Measurements from ENCODE around the gene TGFBR2. TPM values are rescaled to one million over a fixed set of nuclear protein-coding genes. Genes with fewer than 3 reads are reported as not detected.

The TGFBR2 gene
- total RNA-seq, 2 donors from 2014 or later: 37.3 to 38.6 TPM

DNA sequence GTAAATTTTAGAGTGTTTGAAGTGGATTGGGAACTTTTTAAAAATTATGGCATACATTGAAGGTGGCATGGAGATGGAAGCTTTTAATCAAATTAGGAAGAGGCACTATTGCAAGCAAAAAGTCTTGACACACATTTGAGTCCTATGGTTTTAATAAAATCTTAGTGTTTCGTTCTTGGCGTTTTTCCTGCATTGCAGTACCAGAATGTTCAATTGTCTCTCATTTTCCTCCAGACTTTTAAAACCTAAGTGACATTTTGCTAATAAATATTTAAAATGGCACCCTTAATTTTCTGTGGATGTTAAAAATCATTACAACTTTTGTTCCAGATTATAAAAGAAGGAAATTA is 2.2 kb downstream of the TGFBR2 start:
- no peaks in the 10 kb centered on the region for H3K9me3 Mint-ChIP-seq
- peak overlapping the region; percentile 80 to 88 for H3K27ac Mint-ChIP-seq
- peaks cover 66 to 82% of the 10 kb centered on the region in 2 donors for H3K4me1 Mint-ChIP-seq (ENCODE audit: low read depth in 2 of 2)
- peaks cover 6% of the 10 kb centered on the region for H3K36me3 Mint-ChIP-seq
- ATAC-seq (no peak), DNase-seq (ENCODE audit: low spot score) (no peak)
- no peaks in the 10 kb centered on the region for H3K27me3 Mint-ChIP-seq
- peak overlapping the region; percentile 86 for H3K4me3 Mint-ChIP-seq

DNA sequence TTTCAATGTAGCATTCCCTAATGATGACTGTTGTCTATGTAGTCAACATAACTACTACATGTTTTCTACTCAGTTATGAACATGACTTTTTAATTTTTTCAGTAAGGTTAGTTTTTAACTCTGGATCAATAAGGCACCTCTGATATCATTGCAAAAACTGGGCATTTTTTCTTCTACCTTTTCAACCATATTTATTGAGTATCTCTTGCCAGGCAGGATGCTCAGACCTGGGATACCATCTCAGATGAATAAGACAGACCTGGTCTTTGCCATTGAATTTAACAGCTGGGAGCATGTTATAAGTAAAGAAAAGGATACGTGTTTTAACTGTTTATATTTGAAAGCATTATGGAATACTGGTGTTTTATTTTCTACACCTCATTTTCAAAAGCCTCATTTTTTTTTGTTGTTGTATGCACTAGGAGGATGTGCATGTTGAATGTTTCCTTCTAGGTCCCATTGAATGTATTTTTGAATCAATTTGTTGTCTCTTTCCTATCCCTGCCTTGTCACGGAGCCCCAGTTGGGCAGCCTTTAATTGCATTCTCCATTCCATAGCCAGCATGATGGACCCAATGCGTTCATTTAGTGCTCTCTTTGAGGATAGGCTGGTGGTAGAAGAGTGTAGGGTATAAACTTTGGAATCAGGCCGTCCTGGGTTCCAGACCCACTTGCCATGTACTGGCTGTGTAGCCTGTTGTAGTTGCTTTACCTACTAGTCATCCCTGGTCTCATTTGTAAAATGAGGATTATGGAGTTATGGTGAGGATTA is 3.7 kb downstream of the TGFBR2 start:
- Mint-ChIP-seq H3K4me3 (peak overlapping the region; percentile 86), H3K36me3 (peaks cover 6% of the 10 kb centered on the region), H3K27me3 (no peaks in the 10 kb centered on the region), H3K4me1 (ENCODE audit: low read depth in 2 of 2) (peaks cover 61 to 83% of the 10 kb centered on the region in 2 donors), H3K27ac (peak overlapping the region; percentile 80 to 88), H3K9me3 (no peaks in the 10 kb centered on the region)
- no peak for DNase-seq (ENCODE audit: low spot score)
- no peak for ATAC-seq

DNA sequence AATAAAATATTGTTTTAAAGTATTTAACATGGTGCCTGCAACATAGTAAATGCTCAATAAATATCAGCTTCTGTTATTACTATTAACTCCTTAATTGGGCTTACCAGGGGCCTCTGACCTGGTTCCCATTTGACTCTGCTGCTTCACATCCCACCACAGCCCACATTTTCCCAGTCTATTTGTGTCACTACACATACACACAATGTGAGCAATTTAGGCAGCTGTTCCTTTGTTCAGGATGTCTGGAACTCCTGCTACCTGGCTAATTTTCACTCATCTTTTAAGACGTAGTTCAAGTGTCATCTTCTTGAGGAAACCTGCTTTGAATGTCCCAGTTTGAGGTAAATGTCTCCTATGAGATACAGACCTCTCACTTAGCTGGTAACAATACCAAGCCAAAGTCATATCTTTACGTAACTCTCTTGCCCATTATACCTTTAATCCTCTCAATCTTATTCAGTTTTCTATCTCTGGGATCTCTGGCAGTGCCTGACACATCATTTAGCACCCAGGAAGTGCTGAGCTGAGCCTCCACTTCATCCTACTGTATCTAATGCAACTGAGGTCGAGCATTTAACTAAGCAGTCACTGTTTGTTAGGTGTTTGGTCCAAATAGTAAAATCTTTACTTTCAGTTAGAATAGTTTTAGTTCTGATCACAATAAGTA is 4.4 kb downstream of the TGFBR2 start:
- peak overlapping the region; percentile 86 for H3K4me3 Mint-ChIP-seq
- H3K36me3 Mint-ChIP-seq: peaks cover 6% of the 10 kb centered on the region
- no peak for DNase-seq (ENCODE audit: low spot score)
- peaks cover 55 to 82% of the 10 kb centered on the region in 2 donors for H3K4me1 Mint-ChIP-seq (ENCODE audit: low read depth in 2 of 2)
- H3K27me3 Mint-ChIP-seq: no peaks in the 10 kb centered on the region
- ATAC-seq: peak in 1 of 2 donors; percentile 47
- peak overlapping the region; percentile 80 to 88 for H3K27ac Mint-ChIP-seq
- no peaks in the 10 kb centered on the region for H3K9me3 Mint-ChIP-seq

DNA sequence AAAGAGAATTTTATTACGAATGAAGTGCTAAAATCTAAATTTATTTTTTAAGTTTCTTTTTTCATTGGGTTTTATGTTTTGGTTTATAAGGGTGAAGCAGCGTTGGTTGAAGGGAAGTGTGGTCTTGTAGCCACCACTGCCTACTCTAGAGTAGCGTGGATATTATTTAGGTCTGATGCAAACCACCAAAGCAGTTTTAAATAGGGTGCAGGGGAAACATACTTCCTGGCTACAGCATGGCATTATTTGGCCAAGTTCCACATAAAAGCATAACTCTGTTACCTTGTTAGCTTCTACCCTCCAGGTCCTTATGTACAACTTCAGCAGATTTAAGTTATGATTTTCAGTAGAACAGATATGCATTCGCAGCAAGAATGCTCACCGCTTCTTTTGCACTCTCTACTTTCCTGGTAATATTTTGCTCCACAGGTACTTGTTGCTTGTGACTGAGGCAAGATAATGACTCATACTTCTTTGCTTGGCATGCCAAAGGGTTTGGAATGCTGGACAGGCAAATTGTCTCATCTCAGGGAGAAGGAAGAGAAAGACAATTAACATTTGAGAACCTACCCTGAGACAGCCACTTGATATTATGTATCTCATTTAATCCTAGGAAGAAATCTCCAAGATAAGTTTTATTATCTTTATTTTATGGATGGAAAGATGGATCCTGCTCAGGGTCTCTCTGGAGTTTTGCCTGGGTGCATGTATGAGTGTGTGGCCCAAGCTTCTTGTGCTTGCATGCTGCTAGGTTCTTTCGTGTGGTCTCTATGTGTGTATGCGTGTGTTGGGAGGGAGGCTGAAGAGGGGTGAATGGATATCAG is 5.4 kb downstream of the TGFBR2 start:
- H3K9me3 Mint-ChIP-seq: no peaks in the 10 kb centered on the region
- H3K27me3 Mint-ChIP-seq: no peaks in the 10 kb centered on the region
- peaks cover 10% of the 10 kb centered on the region for H3K36me3 Mint-ChIP-seq
- H3K4me3 Mint-ChIP-seq: peak overlapping the region; percentile 86
- no peak for DNase-seq (ENCODE audit: low spot score)
- H3K4me1 Mint-ChIP-seq (ENCODE audit: low read depth in 2 of 2): peaks cover 57 to 86% of the 10 kb centered on the region in 2 donors
- peak in 1 of 2 donors; percentile 49 for ATAC-seq
- H3K27ac Mint-ChIP-seq: peak overlapping the region; percentile 80 to 88

DNA sequence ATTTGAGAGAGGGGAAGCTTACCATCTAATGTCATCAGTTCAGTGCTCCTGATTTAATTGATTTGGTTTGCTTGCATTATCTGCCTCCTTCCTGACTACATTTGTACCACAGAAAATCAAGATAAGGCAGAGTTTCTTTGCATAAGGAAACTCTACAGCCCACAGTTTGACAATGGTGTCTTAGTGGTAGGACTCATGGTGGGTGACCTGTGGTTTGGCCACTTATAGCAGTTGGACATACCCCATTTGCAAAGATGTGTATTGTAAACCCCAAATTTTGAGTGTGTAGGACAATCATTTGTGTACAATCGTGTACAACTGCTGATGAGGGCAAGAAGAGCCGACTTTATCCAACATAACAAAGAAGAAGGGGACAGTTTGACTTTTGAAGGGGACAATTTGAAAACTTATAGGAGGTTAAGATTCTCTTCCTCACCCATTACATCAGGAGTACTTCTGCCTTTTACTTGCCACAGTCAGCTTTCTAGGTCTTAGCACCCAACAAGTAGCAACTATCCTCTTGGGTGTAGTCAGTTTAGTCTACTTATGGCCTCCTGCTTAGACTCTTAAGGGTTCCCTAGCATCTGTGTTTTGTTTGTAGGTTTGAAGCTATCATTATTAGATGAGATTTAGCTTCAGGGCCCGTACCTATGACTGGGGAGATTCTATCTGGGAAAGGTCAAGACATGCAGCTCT is 6.2 kb downstream of the TGFBR2 start:
- peaks cover 12% of the 10 kb centered on the region for H3K36me3 Mint-ChIP-seq
- H3K27ac Mint-ChIP-seq: peak overlapping the region; percentile 80 to 88
- ATAC-seq (peak in 1 of 2 donors; percentile 47), DNase-seq (ENCODE audit: low spot score) (no peak)
- no peaks in the 10 kb centered on the region for H3K27me3 Mint-ChIP-seq
- H3K4me3 Mint-ChIP-seq: peak overlapping the region; percentile 86
- no peaks in the 10 kb centered on the region for H3K9me3 Mint-ChIP-seq
- H3K4me1 Mint-ChIP-seq (ENCODE audit: low read depth in 2 of 2): peaks cover 63 to 93% of the 10 kb centered on the region in 2 donors

DNA sequence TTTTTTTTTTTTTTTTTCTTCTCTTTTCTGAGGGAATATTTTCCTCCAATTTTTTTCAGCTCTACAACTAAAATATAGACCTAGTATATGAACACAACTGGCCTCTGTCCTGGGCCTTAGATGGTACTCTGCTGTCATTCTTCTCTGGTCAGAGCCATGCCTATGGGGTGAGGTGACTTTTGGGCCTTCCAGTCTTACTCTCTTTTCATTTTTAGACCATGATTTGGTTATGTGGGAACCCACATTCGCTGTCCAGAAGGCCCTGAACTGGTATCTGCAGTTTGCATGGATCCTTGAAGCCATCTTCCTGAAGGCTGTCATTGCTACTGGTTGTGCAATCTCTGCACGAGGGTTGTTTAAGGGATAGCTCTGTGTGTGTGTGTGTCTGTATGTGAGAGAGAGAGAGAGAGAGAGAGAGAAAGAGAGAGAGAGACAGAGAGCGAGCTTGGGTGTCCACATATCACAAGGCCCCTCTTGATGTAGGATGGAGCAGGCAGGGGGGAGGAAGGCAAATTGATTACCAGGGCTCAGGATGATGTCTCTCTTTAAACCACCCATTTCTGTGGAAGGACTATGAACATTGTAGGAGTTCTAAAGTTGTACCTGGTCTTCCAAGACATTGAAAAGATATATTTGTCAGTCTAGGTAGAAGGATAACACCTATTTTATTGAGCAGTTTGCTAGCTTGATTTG is 6.9 kb downstream of the TGFBR2 start:
- H3K27me3 Mint-ChIP-seq: no peaks in the 10 kb centered on the region
- peaks cover 15% of the 10 kb centered on the region for H3K36me3 Mint-ChIP-seq
- peak overlapping the region; percentile 80 to 88 for H3K27ac Mint-ChIP-seq
- H3K4me1 Mint-ChIP-seq (ENCODE audit: low read depth in 2 of 2): peaks cover 67 to 96% of the 10 kb centered on the region in 2 donors
- peak overlapping the region; percentile 86 for H3K4me3 Mint-ChIP-seq
- ATAC-seq: peak in 1 of 2 donors; percentile 62
- H3K9me3 Mint-ChIP-seq: no peaks in the 10 kb centered on the region
- DNase-seq (ENCODE audit: low spot score): no peak

DNA sequence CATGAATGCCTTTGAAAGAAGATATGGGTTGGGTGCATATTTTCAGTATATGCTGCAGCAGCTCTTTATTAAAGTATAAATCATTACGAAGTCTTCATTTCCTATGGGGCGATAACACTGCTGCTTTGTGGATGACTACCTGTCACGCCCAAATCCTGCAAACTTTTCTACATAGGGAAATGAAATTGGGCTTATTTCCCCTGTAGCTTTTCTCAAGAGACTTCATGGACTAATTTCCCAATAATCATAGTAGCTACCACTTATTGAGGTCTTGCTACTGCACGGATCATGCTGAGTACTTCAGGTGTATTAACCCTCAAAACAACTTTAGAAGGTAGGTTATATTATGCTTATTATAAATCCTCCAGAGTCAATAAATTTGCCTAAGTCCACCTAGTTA is 8.0 kb downstream of the TGFBR2 start:
- peaks cover 74 to 95% of the 10 kb centered on the region in 2 donors for H3K4me1 Mint-ChIP-seq (ENCODE audit: low read depth in 2 of 2)
- no peak for DNase-seq (ENCODE audit: low spot score)
- peak overlapping the region; percentile 55 for H3K4me3 Mint-ChIP-seq
- peaks cover 17% of the 10 kb centered on the region for H3K36me3 Mint-ChIP-seq
- peak overlapping the region; percentile 80 to 88 for H3K27ac Mint-ChIP-seq
- no peaks in the 10 kb centered on the region for H3K9me3 Mint-ChIP-seq
- no peak for ATAC-seq
- H3K27me3 Mint-ChIP-seq: no peaks in the 10 kb centered on the region

DNA sequence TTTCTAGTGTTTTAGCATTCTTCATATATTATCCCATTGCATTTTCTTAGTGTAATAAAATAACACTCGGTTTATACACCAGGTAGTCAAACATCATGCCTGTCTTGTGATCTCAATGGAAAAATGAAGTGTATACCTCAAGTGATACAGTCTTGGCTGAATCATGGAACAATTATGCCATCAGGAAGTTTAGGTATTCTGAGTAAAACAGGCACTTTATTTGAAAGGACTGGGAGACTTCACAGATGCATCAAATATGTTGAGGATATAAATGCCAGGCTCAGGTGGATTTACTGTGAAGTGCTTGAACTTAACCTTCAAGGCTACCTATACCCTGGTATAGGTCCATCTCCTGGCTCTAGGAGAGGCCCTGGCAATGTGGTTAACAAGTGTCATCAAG is 8.5 kb downstream of the TGFBR2 start:
- Mint-ChIP-seq H3K27me3 (no peaks in the 10 kb centered on the region), H3K27ac (peak overlapping the region; percentile 80 to 88), H3K36me3 (peaks cover 22% of the 10 kb centered on the region), H3K4me1 (ENCODE audit: low read depth in 2 of 2) (peaks cover 73 to 95% of the 10 kb centered on the region in 2 donors), H3K9me3 (no peaks in the 10 kb centered on the region), H3K4me3 (peak overlapping the region; percentile 55)
- no peak for DNase-seq (ENCODE audit: low spot score)
- ATAC-seq: no peak

DNA sequence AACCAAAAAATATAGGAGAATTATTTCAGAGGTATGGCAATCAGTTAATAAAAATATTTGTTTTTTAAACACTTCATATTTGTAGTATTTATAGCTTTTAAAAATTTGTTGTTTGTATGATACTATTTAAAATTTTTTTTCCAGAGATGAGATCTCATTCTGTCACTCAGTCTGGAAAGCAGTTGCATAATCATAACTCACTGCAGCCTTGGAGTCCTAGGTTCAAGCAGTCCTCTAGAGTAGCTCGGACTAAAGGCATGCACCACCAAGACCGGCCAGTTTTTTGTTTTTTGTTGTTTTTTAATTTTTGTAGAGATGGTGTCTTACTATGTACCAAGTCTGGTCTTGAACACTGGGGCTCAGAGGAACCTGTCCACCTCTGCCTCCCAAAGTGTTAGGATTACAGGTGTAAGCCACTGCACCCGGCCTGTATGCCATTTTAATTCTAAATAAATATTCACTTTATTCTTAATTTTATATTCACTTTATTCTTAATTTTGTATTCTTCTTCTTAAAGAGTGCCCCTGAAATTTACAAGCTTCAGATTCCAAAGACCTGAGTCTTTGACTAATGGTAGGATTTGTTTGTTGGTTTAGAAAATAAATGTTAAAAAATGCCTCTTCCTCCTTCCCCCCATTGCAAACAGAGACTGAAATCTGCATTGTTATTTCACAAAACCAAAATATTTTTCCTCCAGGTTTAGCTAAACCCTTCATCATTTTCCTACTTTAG is 9.4 kb downstream of the TGFBR2 start:
- Mint-ChIP-seq H3K36me3 (peaks cover 29% of the 10 kb centered on the region), H3K4me3 (peak overlapping the region; percentile 55), H3K4me1 (ENCODE audit: low read depth in 2 of 2) (peaks cover 74 to 95% of the 10 kb centered on the region in 2 donors), H3K27ac (peak overlapping the region; percentile 80 to 99), H3K9me3 (no peaks in the 10 kb centered on the region), H3K27me3 (no peaks in the 10 kb centered on the region)
- ATAC-seq (no peak), DNase-seq (ENCODE audit: low spot score) (no peak)

DNA sequence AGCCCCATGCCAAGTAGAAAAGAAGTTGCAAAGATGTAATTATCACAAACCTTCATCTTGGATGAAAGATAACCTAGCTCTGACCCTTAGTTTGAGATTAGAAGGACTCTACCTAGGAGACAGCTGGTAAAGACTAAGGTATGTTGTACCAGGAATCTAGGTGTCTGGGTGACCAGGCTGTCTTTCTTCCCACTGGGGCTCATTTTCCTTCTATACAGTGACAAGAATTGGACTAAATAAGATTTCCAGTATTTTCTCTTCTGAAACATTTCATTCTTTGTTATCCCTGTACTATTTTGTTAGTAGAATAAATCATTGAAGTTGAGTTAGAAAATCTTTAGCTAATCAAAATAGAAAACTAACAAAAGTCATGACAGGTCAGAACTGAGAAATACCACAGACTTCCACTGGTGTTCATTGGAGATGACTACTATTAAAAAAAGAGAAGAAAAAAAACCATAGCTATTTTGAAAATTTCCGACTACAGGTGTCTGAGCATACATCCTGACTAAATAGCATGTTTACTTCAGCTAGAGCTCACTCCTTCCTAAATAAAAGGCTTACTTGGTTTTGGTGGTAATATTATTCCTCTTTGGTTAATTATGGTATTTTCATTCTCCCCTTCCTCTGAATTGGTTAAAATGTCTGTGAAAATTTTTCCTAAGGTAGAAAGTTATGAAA is 10.1 kb downstream of the TGFBR2 start:
- Mint-ChIP-seq H3K9me3 (no peaks in the 10 kb centered on the region), H3K27ac (peak overlapping the region; percentile 80 to 99), H3K4me3 (peak overlapping the region; percentile 54), H3K27me3 (no peaks in the 10 kb centered on the region), H3K36me3 (peaks cover 30% of the 10 kb centered on the region), H3K4me1 (ENCODE audit: low read depth in 2 of 2) (peaks cover 72 to 93% of the 10 kb centered on the region in 2 donors)
- no peak for DNase-seq (ENCODE audit: low spot score)
- no peak for ATAC-seq

DNA sequence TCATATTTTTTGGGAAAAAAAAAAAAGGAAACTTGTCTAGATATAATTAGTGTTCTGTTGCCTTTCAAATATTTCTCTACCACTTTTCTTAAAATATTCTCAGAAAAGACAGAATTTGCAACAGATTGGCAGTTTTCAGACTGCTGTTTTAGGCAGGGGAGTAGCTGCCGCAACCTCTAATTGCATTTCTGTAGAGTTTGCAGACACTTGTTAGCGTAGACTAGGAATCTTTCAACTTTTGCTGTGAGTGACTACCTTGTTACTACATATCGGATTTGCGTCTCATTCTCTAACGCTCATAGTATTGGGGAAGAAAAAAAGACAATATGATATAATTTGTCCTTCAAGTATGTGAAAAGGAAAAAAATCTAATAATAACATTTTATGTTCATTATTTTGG is 10.7 kb downstream of the TGFBR2 start:
- no peaks in the 10 kb centered on the region for H3K9me3 Mint-ChIP-seq
- DNase-seq (ENCODE audit: low spot score) (no peak), ATAC-seq (no peak)
- peak overlapping the region; percentile 80 to 99 for H3K27ac Mint-ChIP-seq
- H3K36me3 Mint-ChIP-seq: peaks cover 30% of the 10 kb centered on the region
- peak overlapping the region; percentile 54 for H3K4me3 Mint-ChIP-seq
- H3K4me1 Mint-ChIP-seq (ENCODE audit: low read depth in 2 of 2): peaks cover 72 to 93% of the 10 kb centered on the region in 2 donors
- no peaks in the 10 kb centered on the region for H3K27me3 Mint-ChIP-seq

DNA sequence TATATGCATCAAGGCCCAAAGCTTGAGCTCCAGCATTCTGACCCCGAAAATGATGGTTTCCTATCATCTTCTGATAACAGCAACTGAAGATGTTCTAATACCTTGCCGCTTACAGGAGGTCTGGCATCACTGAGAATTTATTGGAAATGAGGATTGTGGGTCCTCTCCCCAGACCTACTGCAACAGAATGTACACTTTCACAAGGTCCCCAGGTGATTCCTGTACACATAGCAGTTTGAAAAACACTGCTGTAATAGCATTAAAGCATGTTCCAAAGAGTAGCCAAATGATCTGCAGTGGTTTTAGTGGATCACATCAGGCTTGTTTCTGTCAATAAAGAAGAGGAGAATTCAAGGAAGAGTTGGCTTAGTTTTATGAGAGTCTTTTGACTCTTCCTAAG is 11.3 kb downstream of the TGFBR2 start:
- ATAC-seq (no peak), DNase-seq (ENCODE audit: low spot score) (no peak)
- Mint-ChIP-seq H3K27me3 (no peaks in the 10 kb centered on the region), H3K9me3 (no peaks in the 10 kb centered on the region), H3K4me3 (peak overlapping the region; percentile 84), H3K36me3 (peaks cover 30% of the 10 kb centered on the region), H3K4me1 (ENCODE audit: low read depth in 2 of 2) (peaks cover 70 to 93% of the 10 kb centered on the region in 2 donors), H3K27ac (peak overlapping the region; percentile 80 to 99)

Measured in natural killer cell treated with Interleukin-12 subunit alpha and Interleukin-12 subunit beta and Interleukin-15 and Interleukin-18, amount 100 ng/mL, for 72 hours (primary cell).